HG02852 (cell line): ENCODE data around the gene CALY.

Experiments used
- ATAC-seq: cut with Tn5 transposase; IDR thresholded peaks from one replicate; pipeline ENCODE4 v1.9.1; 2021; ENCODE audit warnings: mild to moderate bottlenecking, moderate library complexity; ENCODE audit not compliant: unreplicated experiment

Gene CALY

DNA sequence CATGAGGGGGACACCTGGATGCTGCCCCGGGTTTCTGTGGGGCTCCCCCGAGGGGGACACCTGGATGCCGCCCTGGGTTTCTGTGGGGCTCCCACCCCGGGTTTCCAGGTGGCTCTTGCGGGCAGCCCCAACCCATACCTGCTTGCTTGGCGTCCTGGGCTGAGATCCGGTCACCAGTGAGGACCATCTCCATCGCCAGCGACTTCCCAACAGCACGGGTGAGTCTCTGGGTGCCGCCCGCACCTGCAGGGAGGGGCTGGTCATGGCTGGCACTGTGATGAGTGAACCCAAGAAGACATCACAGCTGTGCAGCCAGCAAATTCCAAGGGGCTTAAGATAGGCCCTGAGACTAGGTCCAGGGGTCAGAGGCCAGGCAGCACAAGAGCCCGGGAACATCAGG, 30.1 kb upstream of the CALY start:
- no peak for ATAC-seq

DNA sequence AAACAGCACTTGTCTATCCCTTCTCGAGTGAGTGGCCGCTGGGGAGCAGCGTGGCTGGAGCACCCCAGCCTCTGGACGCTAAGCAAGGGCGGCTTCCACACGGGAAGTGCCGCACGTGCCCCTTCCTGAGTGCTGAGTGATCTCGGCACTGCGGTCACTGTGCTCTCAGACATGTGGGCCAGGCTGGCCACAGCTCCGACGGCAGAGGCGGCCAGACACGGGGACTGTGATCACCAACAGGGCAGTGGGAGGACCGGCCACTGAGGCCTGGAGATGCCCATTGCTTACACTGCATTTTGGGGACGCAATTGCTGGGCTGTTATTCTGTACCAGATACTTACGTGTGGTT, 29.4 kb upstream of the CALY start:
- ATAC-seq, result no peak

DNA sequence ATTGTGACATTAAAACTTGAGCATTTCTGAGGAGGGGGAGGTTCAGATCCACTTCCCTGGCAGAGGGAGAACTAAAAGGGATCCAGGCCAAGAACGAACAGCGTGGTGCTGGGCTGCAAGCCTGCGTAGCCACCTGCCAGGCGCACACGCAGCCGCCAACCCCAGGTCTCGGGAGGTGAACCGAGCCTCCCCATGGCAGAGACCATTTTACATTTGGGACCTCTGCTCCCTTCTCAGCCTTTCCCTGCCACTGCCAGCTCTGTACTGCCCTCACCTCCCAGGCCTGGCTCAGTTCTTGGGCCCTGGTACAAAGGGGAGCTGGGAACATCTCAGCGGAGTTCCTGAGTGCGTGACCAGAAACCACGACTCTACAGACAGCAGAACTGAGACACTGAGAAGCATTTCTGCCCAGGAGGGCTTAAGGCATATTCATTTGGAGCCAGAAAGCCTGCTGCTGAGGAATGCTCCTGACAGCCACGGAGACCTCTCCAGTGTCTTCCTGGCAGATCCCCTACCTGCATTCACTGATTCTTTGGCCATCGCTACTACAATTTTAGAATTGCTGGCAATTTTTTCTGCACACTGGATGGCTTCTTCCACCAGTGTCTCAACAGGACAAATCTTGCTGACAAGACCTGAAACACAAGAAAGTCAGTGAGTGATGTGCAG, 28.9 kb upstream of the CALY start:
- no peak for ATAC-seq

DNA sequence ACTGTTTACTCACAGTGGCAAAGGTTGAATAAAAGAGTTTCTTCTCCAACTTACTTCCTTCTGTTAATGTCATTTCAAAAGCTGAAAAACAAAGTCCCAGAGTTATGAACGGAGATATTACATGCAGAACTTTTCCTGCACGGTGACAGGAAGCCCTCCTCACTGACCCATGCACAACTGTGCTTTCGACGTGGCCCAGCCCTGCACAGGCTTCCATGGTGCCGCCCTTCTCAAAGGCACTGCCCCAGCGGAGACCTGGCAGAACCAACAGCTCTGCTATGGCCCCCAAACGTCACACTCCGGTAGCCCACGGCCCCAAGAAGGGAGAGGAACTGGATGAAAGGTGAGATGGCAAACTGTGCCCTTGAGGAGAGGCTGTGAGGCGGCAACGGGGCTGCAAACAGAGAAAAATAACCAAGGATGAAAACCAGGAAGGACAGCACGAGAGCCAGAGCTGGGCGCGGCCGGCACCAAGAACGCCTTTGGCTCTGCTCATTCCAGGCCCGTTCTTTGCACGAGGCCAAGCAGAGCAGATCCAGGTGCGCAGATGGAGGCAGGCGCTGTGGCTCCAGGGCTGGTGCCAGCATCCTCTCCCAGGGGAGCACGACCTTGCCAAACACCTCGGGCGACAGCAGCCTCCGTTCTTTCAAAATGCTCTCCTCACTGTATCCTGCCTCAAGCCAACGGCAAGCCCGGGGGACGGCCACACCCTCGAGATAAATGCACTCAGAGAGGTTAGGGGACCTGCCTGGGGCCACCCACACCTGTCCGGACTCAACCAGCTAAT, 28.1 kb upstream of the CALY start:
- no peak for ATAC-seq

DNA sequence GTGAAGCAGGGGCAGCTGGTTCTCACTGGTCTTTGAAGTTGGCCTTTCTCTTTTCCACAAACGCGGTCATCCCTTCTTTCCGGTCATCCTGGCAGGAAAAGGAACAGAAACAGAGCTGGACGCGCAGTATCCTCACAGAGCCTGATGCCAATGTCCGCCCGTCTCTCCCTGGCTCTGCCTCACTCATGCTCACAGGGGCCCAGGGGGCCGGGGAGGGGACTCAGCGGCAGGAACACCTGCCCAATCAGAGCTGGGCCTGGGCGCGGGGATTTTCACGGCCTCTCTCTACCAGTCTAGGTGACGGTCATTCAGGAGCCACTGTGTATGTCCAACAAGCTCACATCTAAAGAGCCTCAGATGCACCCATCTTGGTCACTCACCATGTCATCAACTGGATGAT, 26.1 kb upstream of the CALY start:
- ATAC-seq, result no peak

DNA sequence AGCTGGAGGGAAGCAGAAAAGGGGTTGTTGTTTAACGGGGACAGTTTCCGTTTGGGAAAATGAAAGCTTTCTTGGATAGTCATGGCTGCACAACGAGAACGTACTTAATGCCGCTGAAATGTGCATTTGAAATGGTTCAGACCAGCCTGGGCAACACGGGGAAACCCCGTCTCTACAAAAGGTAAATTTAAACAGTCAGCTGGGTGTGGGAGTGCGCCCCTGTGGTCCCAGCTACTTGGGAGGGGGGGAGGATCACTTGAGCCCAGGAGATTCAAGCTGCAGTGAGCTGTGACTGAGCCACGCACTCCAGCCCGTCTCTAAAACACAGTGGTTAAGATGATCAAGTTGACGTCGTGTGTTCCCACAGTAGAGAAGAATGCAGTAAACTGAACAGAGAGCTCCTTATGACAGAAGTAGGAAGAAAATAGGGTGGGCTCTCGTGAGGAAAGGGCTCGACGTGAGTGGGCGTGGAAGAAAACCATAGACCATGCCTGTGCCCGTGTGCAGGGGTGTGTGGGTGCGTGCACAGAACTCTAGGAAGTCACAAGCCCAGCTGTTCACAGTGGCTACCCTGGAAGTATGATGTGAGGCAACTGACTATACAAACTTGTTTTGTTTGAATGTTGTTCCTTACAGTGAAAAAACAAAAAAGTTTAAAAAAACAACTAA, 25.2 kb upstream of the CALY start:
- peak; percentile 28 for ATAC-seq

DNA sequence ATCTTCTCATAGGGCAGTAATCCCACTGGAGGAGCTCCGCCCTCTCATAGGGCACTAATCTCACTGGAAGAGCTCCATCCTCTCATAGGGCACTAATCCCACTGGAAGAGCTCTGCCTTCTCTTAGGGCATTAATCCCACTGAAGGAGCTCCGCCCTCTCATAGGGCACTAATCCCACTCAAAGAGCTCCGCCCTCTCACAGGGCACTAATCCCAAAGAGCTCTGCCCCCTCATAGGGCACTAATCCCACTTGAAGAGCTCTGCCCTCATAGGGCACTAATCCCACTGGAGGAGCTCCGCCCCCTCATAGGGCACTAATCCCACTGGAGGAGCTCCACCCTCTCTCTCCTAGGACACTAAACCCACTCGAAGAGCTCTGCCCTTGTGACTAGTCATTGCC, 24.5 kb upstream of the CALY start:
- ATAC-seq, result no peak

DNA sequence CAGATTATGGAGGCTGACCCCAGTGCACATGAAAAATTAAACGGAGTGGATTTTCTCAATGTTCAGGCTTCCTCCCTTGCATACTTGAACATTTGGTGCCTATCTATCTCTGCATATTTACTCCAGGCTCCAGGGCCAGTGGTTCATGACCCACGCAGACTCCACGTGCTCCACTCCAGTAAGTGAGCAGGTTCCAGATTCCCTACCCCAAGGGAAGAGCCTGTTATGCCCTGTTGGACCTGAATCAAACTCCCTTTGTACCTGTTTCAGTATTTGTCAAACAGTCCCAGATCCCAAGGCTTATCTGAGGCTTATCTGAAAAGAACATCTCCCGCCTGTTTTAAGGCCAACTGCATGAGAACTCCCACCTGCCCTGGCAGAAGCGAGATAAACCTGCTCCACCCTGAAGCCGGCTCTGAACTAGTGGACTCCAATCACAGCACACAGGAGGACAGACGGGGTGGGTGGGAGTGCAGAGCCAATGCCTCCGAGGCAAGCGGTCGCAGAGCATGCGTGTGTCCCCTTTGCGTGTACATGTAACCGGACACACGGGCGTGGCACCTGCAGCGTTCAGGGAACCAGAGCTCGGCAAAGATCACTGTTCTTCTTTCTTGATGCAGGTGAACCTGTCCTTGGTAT, 23.4 kb upstream of the CALY start:
- no peak for ATAC-seq

DNA sequence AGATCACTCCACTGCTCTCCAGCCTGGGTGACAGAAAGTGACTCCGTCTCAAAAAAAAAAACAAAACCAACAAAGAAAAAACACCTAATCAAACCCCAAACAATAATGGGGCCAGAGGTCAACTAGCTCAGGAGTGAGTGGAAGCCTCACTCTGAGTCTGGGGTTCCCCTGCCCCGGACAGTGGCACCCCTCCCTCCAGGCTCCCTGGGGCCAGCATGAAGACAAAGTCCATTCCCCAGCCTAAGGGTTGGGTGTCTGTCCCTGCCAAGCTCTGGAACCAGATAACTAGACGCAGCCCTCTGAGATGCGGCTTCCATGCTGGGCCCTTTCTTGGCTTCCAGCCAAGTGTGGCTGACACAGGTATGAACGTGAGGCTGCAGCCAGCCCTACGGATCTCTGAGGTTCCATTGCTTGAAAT, 22.9 kb upstream of the CALY start:
- no peak for ATAC-seq

DNA sequence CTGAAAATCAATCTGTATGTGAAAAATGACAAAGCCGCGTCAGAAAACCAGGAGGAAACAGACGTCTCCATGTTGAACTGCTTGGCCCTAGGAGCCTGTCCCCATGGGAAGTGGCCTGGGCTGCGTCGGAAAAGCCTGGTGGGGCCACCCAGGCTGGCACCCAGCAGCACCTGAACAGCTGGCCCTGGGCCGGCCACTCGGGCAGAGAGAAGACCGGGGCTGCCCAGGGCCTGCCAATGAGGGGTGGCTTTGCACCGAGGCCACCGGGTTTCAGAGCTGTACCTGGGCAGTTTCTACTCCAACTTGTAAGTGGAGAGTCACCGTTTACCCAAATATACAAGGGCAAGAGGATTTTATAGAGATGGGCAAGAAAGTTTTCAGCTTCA, 22.2 kb upstream of the CALY start:
- no peak for ATAC-seq

DNA sequence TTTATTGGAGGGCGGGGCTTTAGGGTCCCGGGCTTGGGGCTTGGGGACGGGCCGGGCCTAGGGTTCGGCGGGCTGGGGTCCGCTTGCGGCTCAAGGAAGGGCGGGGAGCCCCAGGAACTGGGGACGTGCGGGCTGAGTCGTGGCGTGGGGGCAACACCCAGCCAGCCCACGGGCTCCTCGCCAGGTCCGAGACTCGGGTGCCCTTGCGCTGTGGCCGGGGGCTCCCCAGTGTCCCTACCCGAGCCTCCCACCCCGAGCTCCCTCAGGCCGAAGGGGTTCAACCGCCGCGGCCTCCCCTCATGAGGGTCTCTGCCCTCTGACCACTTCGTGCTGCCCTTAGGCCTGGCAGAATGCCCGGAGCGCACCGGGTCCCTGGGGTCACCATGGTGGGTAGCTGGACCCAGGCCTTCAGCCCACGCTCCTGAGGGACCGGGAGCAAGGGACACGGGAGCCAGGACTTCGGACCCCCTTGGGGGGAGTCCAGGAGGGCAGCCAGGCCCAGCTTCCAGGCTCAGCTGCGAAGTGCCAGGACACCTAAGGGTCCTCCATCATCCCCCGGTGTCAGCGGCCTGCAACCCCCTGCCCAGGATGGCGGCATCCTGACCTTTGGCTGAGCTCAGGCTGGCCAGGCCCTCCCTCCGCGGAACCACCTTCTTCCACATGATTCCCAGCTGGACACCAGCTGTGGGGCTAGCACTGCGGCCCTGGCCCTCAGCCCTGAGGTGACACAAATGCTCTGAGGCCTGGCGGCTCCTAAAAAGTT, 21.6 kb upstream of the CALY start:
- ATAC-seq, result no peak

DNA sequence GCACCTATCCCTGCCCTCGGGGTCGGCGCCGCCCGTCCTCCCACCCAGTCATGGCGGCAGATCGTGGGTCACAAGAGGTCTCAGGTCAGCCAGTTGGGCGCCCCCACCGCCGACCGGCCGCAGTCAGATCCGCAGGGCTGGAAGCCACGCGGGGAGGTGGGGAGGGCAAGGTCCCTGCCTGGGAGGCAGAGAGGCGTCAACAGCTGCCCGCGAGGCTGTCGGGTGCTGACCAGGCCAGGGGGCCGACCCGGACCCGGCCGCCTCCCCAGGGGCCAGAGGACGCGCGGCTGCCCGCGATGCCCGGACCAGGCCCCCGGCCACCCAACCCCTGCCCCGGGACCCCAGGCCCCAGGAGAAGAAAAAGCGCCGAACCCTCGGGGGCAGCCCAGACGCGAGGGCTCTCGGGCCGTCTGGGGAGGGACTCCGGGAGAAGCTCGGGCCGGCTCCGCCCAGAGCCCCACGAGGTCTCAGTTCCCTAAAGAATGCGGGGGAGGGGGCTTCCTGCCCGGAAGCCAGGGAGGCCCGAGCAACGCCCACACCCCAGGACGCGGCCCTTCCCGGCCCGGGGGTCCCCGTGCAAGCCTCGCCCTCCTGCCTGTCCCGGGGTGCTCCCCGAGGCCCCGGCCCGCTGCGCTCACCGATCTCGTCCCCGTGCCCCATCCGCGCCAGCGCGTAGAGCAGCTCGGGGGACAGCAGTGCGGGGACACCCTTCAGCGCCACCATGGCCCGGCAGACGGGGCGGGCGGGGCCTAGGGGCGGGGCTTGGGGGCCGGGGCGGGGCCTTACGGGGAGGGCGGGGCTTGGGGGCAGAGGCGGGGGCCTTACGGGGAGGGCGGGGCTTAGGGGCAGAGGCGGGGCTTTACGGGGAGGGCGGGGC, 20.8 kb upstream of the CALY start, which contains the start of gene FUOM:
Gene FUOM, minus strand, starts transcription at position 735 of the 877 bp plus-strand sequence. Its CDS starts 12 bp downstream, at position 723.
- peak; percentile 82 for ATAC-seq

DNA sequence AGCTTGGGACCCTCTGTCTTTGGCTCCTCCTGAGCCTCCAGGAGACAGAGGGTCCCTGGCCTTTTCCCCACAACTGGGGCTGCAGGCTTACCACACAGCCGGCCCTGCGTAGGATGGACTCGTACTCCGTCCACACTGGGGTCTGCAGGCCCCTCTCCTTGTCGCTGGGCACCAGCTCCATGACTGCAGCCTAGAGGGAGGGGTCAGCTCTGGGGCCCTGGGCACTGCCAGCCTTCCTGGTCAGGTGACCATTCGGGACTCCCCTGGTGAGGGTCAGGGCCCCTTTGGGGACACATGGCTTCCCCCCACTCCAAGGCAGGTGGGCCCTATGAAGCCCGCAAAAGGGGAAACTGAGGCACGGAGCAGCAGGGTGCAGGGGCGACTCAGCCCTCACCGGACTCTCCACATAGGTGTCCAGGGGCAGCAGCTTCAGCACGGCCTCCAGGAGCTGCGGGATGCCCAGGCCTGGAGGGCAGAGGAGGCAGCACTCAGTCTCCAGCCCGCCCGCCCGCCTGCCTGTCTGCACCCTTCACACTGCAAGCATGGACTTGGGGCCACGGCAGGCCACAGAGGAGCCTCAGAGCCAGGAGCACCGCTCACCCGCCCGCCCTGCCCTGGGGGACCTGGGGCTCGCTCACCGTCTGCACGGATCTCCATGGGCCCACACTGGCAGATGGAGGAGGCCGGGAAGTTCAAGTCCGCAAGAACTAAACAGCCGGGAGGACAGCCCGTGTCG, 20.0 kb upstream of the CALY start:
- no peak for ATAC-seq

DNA sequence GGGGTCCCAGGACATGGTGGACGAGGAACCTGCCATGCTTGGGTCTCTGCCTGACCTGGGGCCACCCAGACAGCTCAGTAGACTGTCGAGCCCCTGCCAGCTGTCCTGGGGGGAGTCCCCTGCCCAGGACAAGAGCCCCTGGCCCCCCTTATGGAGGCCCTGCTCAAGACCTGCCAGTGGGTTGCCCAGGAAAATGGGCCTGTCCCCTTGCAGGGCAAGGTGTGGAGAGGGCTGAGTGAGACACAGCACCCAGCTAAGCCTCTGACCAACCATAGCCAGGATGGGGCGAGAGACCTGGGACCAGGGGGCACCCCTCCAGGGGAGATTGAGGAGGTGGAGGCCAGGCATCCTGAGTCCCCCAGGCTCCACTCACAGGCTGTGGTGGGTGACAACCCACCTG, 19.3 kb upstream of the CALY start:
- no peak for ATAC-seq

DNA sequence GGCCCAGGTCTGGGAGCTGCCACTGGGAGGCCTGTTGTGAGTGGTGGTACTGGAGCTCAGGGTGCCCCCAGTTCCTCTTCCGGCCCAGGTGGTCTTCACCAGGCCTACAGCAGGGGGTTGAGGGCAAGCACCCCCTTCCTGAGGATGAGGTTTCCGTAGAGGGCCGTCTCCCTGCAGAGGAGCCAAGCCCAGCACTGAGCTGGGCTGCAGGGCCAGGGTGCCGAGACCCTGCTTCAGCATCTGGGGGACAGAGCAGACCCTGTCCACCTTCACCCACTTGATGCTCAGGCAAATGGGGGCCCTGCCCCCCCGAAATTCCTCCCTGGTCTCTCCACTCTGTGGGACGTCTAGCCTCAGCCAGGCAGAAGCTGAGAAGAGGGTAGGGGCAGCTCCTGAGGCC, 18.6 kb upstream of the CALY start:
- ATAC-seq, result no peak

DNA sequence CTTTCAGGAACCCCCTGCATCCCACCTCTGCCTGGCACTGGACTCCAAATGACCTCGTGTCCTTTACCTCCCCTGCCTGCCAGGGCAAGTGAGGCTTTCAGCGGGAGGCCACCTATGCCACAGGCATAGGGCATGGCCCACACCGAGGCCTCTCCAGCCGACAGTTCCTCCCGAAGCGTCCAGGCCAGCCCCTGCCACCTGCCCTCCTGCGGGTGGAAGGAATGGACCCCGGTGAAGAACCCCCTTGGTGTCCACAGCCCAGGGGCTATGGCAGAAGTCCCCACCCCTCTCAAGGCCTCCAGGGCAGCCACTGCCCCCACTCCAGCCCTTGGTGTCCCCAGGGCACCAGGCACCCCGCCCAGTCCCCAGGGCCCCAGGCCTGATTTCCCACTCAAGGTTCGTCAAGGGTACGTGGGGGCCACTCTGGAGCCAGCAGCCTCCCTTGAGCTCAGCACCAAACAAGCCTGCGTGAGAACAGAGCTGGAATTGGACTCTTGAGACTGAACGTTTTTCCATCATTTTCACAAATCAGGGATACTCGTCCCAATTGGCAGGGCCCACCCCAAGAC, 18.1 kb upstream of the CALY start:
- ATAC-seq, result no peak

DNA sequence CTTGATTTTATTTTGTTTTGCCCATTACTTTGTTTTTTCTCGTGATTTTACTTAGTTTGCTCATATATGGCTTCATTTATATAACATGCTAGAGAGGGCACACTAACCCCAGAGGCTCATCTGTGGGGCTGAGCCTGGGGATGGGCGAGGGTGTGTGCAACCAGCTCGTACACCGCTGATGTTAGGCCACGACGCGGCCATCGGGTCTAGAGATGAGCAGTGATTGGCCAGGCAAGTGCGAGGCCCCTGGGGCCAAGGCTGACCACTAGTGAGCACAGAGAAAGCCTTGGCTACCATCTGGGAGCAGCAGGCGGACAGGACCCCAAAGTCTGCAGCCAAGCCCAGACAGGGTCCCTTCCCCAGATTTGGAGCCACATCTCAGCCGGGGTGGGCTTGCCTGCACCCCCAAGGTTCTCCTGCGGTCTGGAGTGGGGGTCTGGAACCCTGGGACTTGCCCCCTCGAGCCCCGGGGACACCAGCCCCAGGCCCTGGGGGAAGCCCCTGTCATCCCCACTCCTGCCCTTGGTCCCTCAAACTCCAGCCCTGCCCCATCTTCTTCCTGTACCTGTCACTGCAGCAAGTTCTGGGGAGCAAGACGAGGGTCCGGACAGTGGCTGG, 17.4 kb upstream of the CALY start:
- ATAC-seq, result no peak

DNA sequence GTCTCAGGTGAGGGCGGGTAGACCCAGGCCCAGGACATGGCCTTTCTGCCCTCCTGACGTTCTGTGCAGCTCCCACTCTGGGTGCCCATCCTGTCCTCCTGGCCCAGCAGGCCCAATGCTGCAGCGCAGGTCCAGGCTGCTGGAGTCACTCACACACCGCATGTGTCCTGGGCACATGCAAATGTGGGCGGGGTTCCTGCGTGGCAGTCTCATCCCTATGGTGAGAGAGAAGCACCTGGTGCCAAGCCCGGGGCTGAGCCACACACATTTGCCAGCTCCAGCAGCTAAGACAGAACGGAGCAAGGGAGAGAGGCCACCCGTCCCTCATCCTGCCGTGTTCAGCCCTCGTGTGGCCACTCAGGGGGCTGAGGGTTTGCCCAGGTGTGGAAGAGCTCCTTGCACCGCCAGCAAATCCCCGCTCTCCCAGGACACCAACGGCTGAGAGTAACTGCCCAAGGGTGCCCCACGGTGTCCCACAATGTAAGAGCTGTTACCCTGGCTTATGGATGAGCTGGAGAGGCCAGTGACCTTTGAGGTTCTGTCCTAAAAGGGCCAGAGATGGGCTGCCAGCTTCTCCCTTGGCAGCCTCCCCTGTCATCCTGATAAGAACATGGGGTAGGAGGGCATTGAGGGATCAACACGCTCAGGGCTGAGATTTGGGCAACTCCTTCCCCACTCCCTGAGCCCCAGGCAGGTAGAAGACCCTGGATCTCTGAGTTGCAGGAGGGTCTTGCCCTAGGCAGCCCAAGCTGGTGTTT, 16.7 kb upstream of the CALY start:
- no peak for ATAC-seq
